ENCODE measurements around the gene C3orf52.

The C3orf52 gene

DNA sequence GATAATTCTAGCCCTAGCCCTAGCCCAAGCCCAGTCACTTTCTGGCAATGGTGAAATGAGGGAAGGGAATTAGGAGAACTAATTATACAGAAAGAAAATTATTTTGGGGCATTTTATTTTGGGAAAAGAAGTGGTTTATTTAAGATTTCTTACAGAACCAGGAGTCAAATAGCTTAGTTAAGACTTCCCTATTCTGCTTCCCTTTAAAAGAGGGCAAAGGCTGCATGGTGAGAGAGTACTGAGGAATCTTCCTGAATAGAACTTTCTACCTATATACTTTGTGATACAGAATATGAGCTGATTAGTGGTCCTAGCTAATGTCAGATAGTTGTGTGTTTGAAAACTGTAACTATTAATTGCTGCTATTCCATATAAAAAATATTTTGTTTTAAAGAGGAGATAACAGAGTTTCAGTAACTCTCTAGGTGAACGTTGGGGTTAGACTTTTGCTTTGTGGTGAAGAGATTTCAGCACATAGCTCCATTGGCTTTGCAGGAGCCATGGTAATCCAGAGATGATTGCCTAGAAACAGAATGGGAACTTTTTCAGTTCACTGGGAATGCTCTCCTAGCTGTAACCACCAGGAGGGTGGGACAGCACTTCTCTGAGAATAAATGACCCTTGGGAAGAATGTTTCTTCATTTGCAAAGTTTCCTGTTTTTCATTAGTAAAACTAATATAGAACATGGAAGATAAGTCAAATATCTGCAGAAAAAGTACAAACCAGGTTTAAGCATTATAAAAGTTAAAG is 52.2 kb downstream of the C3orf52 start:
- Histone ChIP-seq H3K4ac (ENCODE audit: low read depth in 1 of 2, low read length in 2 of 2) (no peak overlapping the region), H2AK5ac (ENCODE audit: low read length, severe bottlenecking) (no peak overlapping the region), H3K9me3 (ENCODE audit: control insufficient read depth, low read length) (no peaks in the 10 kb centered on the region), H2BK5ac (ENCODE audit: low read depth, low read length, poor library complexity, severe bottlenecking) (no peak overlapping the region), H3K4me1 (ENCODE audit: control insufficient read depth, insufficient read depth, low read depth, low read length) (no peaks in the 10 kb centered on the region), H3K18ac (ENCODE audit: low read depth in 1 of 2, low read length in 2 of 2) (no peak overlapping the region), H3K36me3 (ENCODE audit: control insufficient read depth in 1 of 2, insufficient read depth in 2 of 2, low read depth in 1 of 2, low read length in 2 of 2) (no peaks in the 10 kb centered on the region), H4K91ac (ENCODE audit: low read length) (no peak overlapping the region), H3K27me3 (ENCODE audit: control insufficient read depth in 1 of 2, insufficient read depth in 1 of 2, low read length in 2 of 2) (no peaks in the 10 kb centered on the region), H2BK15ac (ENCODE audit: low read depth, poor library complexity, severe bottlenecking) (no peak overlapping the region), H2BK120ac (ENCODE audit: low read depth, low read length) (no peak overlapping the region), H3K27ac (ENCODE audit: low read length, poor library complexity, severe bottlenecking) (no peak overlapping the region), H2BK12ac (ENCODE audit: low read length in 2 of 2) (no peak overlapping the region), H3K23ac (ENCODE audit: low read length in 2 of 2) (no peak overlapping the region), H3K14ac (ENCODE audit: low read length in 2 of 2) (no peak overlapping the region), H4K8ac (ENCODE audit: low read length) (no peak overlapping the region), H3K79me1 (replicated peaks; ENCODE audit: low read length, poor library complexity, severe bottlenecking) (no peaks in the 10 kb centered on the region), H3K9ac (ENCODE audit: low read length) (no peak overlapping the region), H2AFZ (ENCODE audit: low read depth, low read length) (no peak overlapping the region), H3K4me2 (ENCODE audit: low read length, poor library complexity, severe bottlenecking) (no peak overlapping the region), H3K4me3 (ENCODE audit: insufficient read depth in 1 of 2, low read depth in 1 of 2, low read length in 2 of 2) (no peak overlapping the region)
- DNase-seq, result no peak
- 67% methylated on average over 1 of the region's 1 CpG for WGBS

DNA sequence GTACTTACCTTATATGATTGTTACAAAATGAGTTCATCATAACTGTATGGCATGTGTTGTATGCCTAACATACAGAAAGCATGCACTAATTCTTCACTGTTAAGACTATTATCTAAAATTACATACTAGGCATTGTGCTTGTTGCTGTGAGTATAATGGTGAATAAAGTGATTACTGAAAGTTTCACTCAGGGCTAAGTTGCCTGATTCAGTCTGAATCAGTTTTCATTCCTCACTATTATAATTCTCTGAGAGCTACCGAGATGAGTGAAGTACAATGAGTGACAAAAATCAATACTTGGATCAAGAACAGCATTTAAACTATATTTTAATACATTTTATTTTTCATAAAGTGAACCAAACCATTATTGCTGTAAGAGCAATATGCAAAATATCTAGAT is 54.4 kb downstream of the C3orf52 start:
- no peak overlapping the region for H2AFZ ChIP-seq (ENCODE audit: low read depth, low read length)
- H3K79me1 ChIP-seq (replicated peaks; ENCODE audit: low read length, poor library complexity, severe bottlenecking), result no peaks in the 10 kb centered on the region
- no peak overlapping the region for H3K27ac ChIP-seq (ENCODE audit: low read length, poor library complexity, severe bottlenecking)
- no peak overlapping the region for H2BK5ac ChIP-seq (ENCODE audit: low read depth, low read length, poor library complexity, severe bottlenecking)
- no peak overlapping the region for H2AK5ac ChIP-seq (ENCODE audit: low read length, severe bottlenecking)
- H3K4me3 ChIP-seq (ENCODE audit: insufficient read depth in 1 of 2, low read depth in 1 of 2, low read length in 2 of 2), result no peak overlapping the region
- H4K91ac ChIP-seq (ENCODE audit: low read length), result no peak overlapping the region
- no peaks in the 10 kb centered on the region for H3K4me1 ChIP-seq (ENCODE audit: control insufficient read depth, insufficient read depth, low read depth, low read length)
- H3K4me2 ChIP-seq (ENCODE audit: low read length, poor library complexity, severe bottlenecking), result no peak overlapping the region
- no peak overlapping the region for H3K23ac ChIP-seq (ENCODE audit: low read length in 2 of 2)
- H4K8ac ChIP-seq (ENCODE audit: low read length), result no peak overlapping the region
- H3K27me3 ChIP-seq (ENCODE audit: control insufficient read depth in 1 of 2, insufficient read depth in 1 of 2, low read length in 2 of 2), result no peaks in the 10 kb centered on the region
- no peak overlapping the region for H3K9ac ChIP-seq (ENCODE audit: low read length)
- H2BK12ac ChIP-seq (ENCODE audit: low read length in 2 of 2), result no peak overlapping the region
- no peak overlapping the region for H2BK15ac ChIP-seq (ENCODE audit: low read depth, poor library complexity, severe bottlenecking)
- no peaks in the 10 kb centered on the region for H3K36me3 ChIP-seq (ENCODE audit: control insufficient read depth in 1 of 2, insufficient read depth in 2 of 2, low read depth in 1 of 2, low read length in 2 of 2)
- DNase-seq, result no peak
- H3K9me3 ChIP-seq (ENCODE audit: control insufficient read depth, low read length), result peaks cover 3% of the 10 kb centered on the region
- no peak overlapping the region for H3K18ac ChIP-seq (ENCODE audit: low read depth in 1 of 2, low read length in 2 of 2)
- H3K4ac ChIP-seq (ENCODE audit: low read depth in 1 of 2, low read length in 2 of 2), result no peak overlapping the region
- WGBS, result no CpG with 5 or more reads among the region's 1 CpG
- H3K14ac ChIP-seq (ENCODE audit: low read length in 2 of 2), result no peak overlapping the region
- H2BK120ac ChIP-seq (ENCODE audit: low read depth, low read length), result no peak overlapping the region

DNA sequence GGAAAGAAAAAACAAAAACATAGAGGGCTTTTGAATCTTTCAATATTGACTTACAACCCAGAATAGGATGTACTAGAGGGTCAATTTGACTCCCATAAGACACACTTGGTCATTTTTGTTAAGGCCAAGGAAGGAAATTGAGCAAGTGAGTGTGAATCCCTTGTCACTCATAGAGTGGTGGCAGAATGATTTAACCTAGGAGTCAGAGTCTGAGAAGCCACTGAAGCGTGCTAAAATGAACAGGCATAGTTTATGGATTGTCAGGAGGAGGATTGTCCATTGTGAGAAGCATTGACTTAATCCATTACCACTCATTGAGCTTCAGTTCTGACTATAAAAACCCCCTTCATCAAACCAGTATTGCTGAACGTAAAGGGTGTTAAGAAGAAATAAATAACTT is 55.1 kb downstream of the C3orf52 start:
- no peaks in the 10 kb centered on the region for H3K27me3 ChIP-seq (ENCODE audit: control insufficient read depth in 1 of 2, insufficient read depth in 1 of 2, low read length in 2 of 2)
- no peaks in the 10 kb centered on the region for H3K4me1 ChIP-seq (ENCODE audit: control insufficient read depth, insufficient read depth, low read depth, low read length)
- H3K9ac ChIP-seq (ENCODE audit: low read length), result no peak overlapping the region
- no CpG with 5 or more reads among the region's 2 CpGs for WGBS
- no peak overlapping the region for H2AFZ ChIP-seq (ENCODE audit: low read depth, low read length)
- no peaks in the 10 kb centered on the region for H3K79me1 ChIP-seq (replicated peaks; ENCODE audit: low read length, poor library complexity, severe bottlenecking)
- no peak overlapping the region for H3K4me3 ChIP-seq (ENCODE audit: insufficient read depth in 1 of 2, low read depth in 1 of 2, low read length in 2 of 2)
- no peak overlapping the region for H3K18ac ChIP-seq (ENCODE audit: low read depth in 1 of 2, low read length in 2 of 2)
- H2BK12ac ChIP-seq (ENCODE audit: low read length in 2 of 2), result no peak overlapping the region
- no peak overlapping the region for H3K14ac ChIP-seq (ENCODE audit: low read length in 2 of 2)
- no peaks in the 10 kb centered on the region for H3K36me3 ChIP-seq (ENCODE audit: control insufficient read depth in 1 of 2, insufficient read depth in 2 of 2, low read depth in 1 of 2, low read length in 2 of 2)
- no peak overlapping the region for H3K23ac ChIP-seq (ENCODE audit: low read length in 2 of 2)
- H4K8ac ChIP-seq (ENCODE audit: low read length), result no peak overlapping the region
- no peak overlapping the region for H3K4me2 ChIP-seq (ENCODE audit: low read length, poor library complexity, severe bottlenecking)
- DNase-seq, result no peak
- H2BK120ac ChIP-seq (ENCODE audit: low read depth, low read length), result no peak overlapping the region
- H2BK5ac ChIP-seq (ENCODE audit: low read depth, low read length, poor library complexity, severe bottlenecking), result no peak overlapping the region
- H4K91ac ChIP-seq (ENCODE audit: low read length), result no peak overlapping the region
- H3K9me3 ChIP-seq (ENCODE audit: control insufficient read depth, low read length), result peaks cover 3% of the 10 kb centered on the region
- no peak overlapping the region for H3K4ac ChIP-seq (ENCODE audit: low read depth in 1 of 2, low read length in 2 of 2)
- no peak overlapping the region for H3K27ac ChIP-seq (ENCODE audit: low read length, poor library complexity, severe bottlenecking)
- no peak overlapping the region for H2AK5ac ChIP-seq (ENCODE audit: low read length, severe bottlenecking)
- no peak overlapping the region for H2BK15ac ChIP-seq (ENCODE audit: low read depth, poor library complexity, severe bottlenecking)

DNA sequence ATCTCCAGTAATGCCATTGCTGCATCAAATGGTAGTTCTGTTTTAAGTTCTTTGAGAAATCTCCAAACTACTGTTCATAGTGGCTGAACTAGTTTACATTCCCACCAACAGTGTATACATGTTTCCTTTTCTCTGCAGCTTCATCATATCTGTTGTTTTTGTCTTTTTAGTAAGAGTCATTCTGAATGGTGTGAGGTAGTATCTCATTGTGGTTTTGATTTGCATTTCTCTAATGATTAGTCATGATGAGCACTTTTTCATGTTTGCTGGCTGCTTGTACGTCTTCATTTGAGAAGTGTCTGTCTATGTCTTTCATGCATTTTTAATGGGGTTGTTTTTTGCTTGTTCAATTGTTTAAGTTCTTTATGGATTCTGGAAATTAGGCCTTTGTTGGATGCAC is 57.1 kb downstream of the C3orf52 start:
- Histone ChIP-seq H3K9me3 (ENCODE audit: control insufficient read depth, low read length) (peaks cover 15% of the 10 kb centered on the region), H3K36me3 (ENCODE audit: control insufficient read depth in 1 of 2, insufficient read depth in 2 of 2, low read depth in 1 of 2, low read length in 2 of 2) (no peaks in the 10 kb centered on the region), H2BK5ac (ENCODE audit: low read depth, low read length, poor library complexity, severe bottlenecking) (no peak overlapping the region), H3K4me3 (ENCODE audit: insufficient read depth in 1 of 2, low read depth in 1 of 2, low read length in 2 of 2) (no peak overlapping the region), H2AFZ (ENCODE audit: low read depth, low read length) (no peak overlapping the region), H3K4ac (ENCODE audit: low read depth in 1 of 2, low read length in 2 of 2) (no peak overlapping the region), H3K4me2 (ENCODE audit: low read length, poor library complexity, severe bottlenecking) (no peak overlapping the region), H4K8ac (ENCODE audit: low read length) (no peak overlapping the region), H2BK120ac (ENCODE audit: low read depth, low read length) (no peak overlapping the region), H2BK12ac (ENCODE audit: low read length in 2 of 2) (no peak overlapping the region), H3K4me1 (ENCODE audit: control insufficient read depth, insufficient read depth, low read depth, low read length) (no peaks in the 10 kb centered on the region), H3K79me1 (replicated peaks; ENCODE audit: low read length, poor library complexity, severe bottlenecking) (no peaks in the 10 kb centered on the region), H3K23ac (ENCODE audit: low read length in 2 of 2) (no peak overlapping the region), H3K27me3 (ENCODE audit: control insufficient read depth in 1 of 2, insufficient read depth in 1 of 2, low read length in 2 of 2) (no peaks in the 10 kb centered on the region), H3K18ac (ENCODE audit: low read depth in 1 of 2, low read length in 2 of 2) (no peak overlapping the region), H3K9ac (ENCODE audit: low read length) (no peak overlapping the region), H3K14ac (ENCODE audit: low read length in 2 of 2) (no peak overlapping the region), H2AK5ac (ENCODE audit: low read length, severe bottlenecking) (no peak overlapping the region), H3K27ac (ENCODE audit: low read length, poor library complexity, severe bottlenecking) (no peak overlapping the region), H2BK15ac (ENCODE audit: low read depth, poor library complexity, severe bottlenecking) (no peak overlapping the region), H4K91ac (ENCODE audit: low read length) (no peak overlapping the region)
- 63% methylated on average over 1 of the region's 1 CpG for WGBS
- DNase-seq, result peak; percentile 36
